ENCODE measurements around the gene L3HYPDH.
"Not testable (repeated sequence)": the region's sequence is repeated elsewhere in the genome, so short reads cannot be mapped to it uniquely, and the experiment has no call there.

Gene L3HYPDH

GRCh38 chr14:59478540-59478939 is 5.7 kb downstream of the L3HYPDH start:
- DNase-seq (ENCODE audit: low read depth), result no peak

- no peak for DNase-seq (ENCODE audit: low read depth)
Observed at GRCh38 chr14:59475709-59476108, 8.5 kb downstream of the L3HYPDH start.

GRCh38 chr14:59474172-59474571 is 10.0 kb downstream of the L3HYPDH start:
- DNase-seq (ENCODE audit: low read depth), result no peak

GRCh38 chr14:59465316-59466135 is 18.7 kb downstream of the L3HYPDH start, which contains the start of gene GPR135:
Gene GPR135 (minus strand): TSS chr14:59465380. CDS start chr14:59465226, 154 bp downstream.
- DNase-seq (ENCODE audit: low read depth), result no peak

- DNase-seq (ENCODE audit: low read depth), result no peak
Observed at GRCh38 chr14:59464486-59465315, 19.5 kb downstream of the L3HYPDH start.

GRCh38 chr14:59463787-59464485 is 20.3 kb downstream of the L3HYPDH start:
- DNase-seq (ENCODE audit: low read depth), result no peak

GRCh38 chr14:59461891-59462290 is 22.3 kb downstream of the L3HYPDH start:
- no peak for DNase-seq (ENCODE audit: low read depth)

- DNase-seq (ENCODE audit: low read depth), result no peak
Observed at GRCh38 chr14:59460378-59460777, 23.8 kb downstream of the L3HYPDH start.

- DNase-seq (ENCODE audit: low read depth), result no peak
Observed at GRCh38 chr14:59458486-59458885, 25.7 kb downstream of the L3HYPDH start.

GRCh38 chr14:59455411-59455810 is 28.8 kb downstream of the L3HYPDH start:
- peak; percentile 76 for DNase-seq (ENCODE audit: low read depth)

GRCh38 chr14:59454139-59454538 is 30.1 kb downstream of the L3HYPDH start:
- DNase-seq (ENCODE audit: low read depth), result peak; percentile 89

GRCh38 chr14:59451849-59452248 is 32.4 kb downstream of the L3HYPDH start:
- DNase-seq (ENCODE audit: low read depth), result no peak

GRCh38 chr14:59450716-59451115 is 33.5 kb downstream of the L3HYPDH start:
- no peak for DNase-seq (ENCODE audit: low read depth)

- DNase-seq (ENCODE audit: low read depth), result not testable (repeated sequence)
Observed at GRCh38 chr14:59448673-59449072, 35.5 kb downstream of the L3HYPDH start.

- DNase-seq (ENCODE audit: low read depth), result no peak
Observed at GRCh38 chr14:59439256-59439965, 44.8 kb downstream of the L3HYPDH start.

- DNase-seq (ENCODE audit: low read depth), result peak; percentile 24
Observed at GRCh38 chr14:59438195-59438647, 46.0 kb downstream of the L3HYPDH start.

- DNase-seq (ENCODE audit: low read depth), result no peak
Observed at GRCh38 chr14:59435987-59436386, 48.2 kb downstream of the L3HYPDH start.

- DNase-seq (ENCODE audit: low read depth), result no peak
Observed at GRCh38 chr14:59435101-59435500, 49.1 kb downstream of the L3HYPDH start.

GRCh38 chr14:59429790-59430189 is 54.4 kb downstream of the L3HYPDH start:
- DNase-seq (ENCODE audit: low read depth), result no peak

- DNase-seq (ENCODE audit: low read depth), result peak; percentile 18
Observed at GRCh38 chr14:59428581-59429012, 55.6 kb downstream of the L3HYPDH start.
